ENCODE results near the gene HLA-DQA1.
A peak's percentile ranks its signal among the peaks of the same experiment; 100 is the strongest.
"Not testable (repeated sequence)": the region's sequence is repeated elsewhere in the genome, so short reads cannot be mapped to it uniquely, and the experiment has no call there.

The HLA-DQA1 gene

DNA sequence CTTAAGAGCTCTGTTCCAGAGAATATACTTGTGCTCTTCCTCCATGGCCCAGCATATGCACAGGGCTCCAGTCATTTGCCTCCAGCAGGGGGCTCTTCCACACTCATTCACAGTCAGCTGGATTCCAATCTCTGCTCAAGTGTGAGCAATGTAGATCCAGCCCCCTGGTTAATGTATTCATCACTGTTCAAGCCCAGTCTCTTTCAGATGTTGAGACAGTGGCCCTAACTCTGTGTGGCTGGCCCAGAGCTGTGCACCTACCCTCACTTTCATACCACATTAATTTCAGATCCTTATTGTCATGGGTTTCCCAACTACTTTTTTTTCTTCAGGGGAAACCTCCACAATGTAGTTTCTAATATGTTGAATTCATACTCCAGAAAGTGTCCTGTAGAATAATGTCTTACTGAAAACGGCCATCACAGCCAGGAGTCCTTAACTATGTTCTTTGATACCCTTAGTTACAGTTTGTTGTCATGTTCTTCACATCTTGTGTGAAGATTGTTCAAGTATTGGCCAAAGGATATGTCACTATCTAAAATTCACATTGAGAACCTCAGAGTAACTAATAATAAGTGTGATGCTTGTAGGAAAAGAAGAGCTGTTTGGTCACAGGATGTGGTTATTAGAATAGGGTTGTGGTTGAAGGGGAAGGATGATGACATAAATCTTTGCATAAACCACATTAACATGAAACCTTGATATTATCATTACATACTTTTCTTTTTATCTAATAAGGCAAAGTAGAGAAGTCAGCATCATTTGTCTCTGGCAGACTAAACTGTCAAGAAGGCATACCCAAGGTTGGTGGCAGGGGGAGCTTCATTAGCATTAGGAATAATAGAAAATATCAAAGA, 14.4 kb upstream of the HLA-DQA1 start:
- DNase-seq (ENCODE audit: low spot score) = peak; percentile 73

DNA sequence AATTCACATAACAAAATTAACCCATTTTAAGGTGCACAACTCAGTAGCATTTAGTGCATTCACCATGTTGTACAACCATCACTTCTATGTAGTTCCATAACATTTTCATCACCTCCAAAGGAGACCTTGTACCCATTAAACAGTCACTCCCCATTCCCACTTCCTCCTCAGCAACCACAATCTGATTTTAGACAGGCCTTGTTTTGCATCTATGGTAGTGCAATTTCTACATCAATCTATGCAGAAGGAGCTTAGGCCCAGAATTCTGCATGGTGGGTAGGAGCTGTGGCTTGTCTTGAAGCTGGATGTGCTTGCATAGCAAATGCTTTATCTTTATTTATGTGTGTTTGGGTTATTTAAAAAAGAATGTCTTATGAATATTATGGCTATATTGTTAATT, 13.5 kb upstream of the HLA-DQA1 start:
- peak; percentile 29 for DNase-seq (ENCODE audit: low spot score)

DNA sequence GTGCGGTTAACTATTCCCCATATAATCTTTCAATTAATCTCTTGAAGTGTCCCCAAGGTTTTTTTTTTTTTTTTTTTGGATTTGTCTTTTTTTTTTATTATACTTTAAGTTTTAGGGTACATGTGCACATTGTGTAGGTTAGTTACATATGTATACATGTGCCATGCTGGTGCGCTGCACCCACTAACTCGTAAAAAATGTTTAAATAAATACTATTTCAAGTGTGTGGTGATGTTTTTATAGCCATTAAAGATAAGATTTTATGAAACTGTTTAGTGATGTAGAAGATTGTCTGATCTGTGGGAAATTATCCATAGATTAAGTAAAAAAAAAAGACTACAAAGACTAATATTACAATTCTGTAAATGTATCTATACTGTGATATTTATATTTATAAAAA, 12.6 kb upstream of the HLA-DQA1 start:
- DNase-seq (ENCODE audit: low spot score) = no peak

DNA sequence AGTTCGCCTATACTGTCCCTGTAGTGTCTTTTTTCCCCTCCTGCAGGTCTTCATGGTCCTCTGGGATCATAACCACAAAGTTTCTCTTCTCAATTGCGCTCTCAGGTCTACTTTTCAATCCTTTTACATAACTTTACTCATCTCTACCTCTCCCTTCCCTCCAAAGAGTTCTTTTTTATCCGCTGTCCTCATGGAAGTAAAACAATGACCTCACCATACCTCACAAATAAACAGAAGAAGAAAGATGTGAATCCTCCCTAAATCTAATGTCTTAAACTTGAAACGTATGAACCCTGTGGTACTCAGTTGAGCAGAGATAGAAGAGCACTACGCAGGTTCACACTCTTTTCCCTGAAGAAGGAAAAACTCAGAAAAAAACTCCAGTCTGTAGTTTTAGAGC, 12.1 kb upstream of the HLA-DQA1 start:
- DNase-seq (ENCODE audit: low spot score) = no peak

DNA sequence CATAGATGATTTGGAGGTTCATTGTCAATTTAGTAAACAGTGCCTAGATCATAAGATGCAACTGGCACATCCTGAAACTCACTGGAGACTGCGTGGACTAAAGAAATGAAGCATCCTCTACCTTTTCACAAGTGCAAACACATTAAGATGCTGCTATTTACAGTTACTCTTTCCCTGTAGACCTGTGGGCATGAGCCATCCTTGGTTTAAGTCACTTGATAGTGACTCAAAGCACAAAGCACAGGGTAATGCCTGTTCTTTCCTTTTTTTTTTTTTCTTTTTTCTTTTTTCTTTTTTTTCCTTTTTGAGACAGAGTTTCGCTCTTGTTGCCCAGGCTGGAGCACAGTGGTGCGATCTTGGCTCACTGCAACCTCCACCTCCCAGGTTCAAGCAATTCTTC, 10.0 kb upstream of the HLA-DQA1 start:
- DNase-seq (ENCODE audit: low spot score) = no peak

DNA sequence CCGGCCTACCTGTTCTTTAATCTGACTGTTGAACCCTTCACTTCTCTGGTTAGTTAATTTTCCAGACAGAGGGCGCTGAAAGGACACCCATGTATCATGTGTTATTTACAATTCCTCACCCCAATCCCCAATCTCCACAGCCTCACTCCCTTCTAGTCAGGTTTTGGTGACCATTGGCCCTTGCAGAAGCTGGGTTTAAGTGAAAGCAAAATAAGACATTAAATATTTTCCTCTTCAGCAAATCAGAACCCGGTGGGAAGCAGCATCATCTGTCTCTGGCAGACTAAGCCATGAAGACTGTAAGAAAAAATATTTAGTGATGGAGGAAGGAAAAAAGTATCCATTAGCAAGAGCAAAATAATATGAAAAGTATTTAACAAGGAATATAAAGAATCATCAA, 9.4 kb upstream of the HLA-DQA1 start:
- DNase-seq (ENCODE audit: low spot score) = peak; percentile 20

- not testable (repeated sequence) for DNase-seq (ENCODE audit: low spot score)
Observed at GRCh38 chr6:32629793-32630192, 7.4 kb upstream of the HLA-DQA1 start.

DNA sequence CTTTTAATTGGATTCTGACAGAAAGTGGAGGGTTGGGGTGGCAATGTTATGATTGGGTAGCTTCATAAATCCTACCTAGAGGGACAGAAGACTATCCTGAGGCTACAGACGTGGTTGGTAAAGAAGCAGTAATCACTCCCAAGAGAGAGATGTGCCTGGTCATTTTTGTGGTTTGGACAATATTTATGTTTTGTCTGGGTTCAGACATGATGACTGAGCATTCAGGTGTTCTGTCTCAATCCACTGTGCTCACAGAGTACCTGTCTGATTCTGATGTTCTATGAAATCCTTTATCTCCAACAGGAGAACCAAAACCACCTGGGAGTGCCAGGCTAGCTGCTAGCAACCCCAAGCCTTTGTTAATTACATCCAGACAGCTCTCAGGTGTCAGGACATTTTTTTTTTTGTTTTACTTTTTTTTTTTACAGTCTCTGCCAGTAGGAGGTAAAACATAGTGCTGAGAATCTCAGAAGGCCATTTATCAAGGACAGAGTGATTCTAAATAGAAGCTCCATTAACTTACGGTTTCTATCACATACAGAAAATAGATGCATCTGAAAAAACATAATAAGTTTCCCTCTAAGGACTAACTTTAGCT, 1.6 kb upstream of the HLA-DQA1 start:
- DNase-seq (ENCODE audit: low spot score) = no peak

DNA sequence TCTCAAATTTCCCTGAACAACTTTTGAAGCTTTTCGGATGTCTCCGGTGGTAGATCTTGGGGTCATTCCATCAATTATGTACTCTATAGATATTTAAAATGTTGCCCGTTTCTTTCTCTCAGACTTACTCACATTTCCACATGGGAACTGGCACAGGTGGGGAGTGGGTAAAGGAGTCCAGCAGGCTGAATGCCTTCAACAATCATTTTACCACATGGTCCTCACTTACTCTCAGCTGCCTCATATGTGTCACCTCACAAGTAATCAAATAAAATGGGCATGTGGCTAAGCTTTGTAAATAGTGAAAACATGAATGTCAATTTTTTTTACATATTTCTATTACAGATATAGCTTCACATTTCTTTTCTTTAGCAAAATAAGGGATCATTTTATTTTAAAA, 677 bp downstream of the HLA-DQA1 start:
- DNase-seq (ENCODE audit: low spot score) = no peak

- DNase-seq (ENCODE audit: low spot score) = no peak
Observed at GRCh38 chr6:32638532-32639219, 1.5 kb downstream of the HLA-DQA1 start.

GRCh38 chr6:32639440-32640394, 2.5 kb downstream of the HLA-DQA1 start:
- DNase-seq (ENCODE audit: low spot score) = no peak

- DNase-seq (ENCODE audit: low spot score) = no peak
Observed at GRCh38 chr6:32641122-32641521, 3.9 kb downstream of the HLA-DQA1 start.

DNA sequence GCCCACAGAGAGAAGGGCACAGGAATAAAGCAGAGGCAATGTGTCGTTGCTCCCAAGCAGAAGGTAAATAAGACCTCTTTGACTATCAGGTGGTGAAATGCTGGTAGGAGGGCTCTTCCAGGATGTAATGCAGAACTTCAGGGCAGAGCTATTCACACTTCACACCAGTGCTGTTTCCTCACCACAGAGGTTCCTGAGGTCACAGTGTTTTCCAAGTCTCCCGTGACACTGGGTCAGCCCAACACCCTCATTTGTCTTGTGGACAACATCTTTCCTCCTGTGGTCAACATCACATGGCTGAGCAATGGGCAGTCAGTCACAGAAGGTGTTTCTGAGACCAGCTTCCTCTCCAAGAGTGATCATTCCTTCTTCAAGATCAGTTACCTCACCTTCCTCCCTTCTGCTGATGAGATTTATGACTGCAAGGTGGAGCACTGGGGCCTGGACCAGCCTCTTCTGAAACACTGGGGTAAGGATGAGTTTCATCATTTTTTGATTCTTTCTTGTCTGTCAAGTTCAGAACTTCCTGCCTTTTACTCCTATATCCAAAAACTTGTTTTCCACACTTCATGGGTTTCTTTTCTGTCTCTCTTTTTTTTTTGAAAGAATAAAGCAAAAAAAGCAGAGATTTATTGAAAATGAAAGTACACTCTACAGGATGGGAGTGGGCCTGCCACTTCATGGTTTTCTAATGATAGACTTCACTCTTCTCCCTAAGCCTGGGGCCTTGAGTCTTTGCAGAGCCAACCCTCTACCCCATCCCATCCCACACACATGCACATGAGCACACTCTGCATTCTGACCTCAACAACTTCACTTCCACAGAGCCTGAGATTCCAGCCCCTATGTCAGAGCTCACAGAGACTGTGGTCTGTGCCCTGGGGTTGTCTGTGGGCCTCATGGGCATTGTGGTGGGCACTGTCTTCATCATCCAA, 4.8 kb downstream of the HLA-DQA1 start:
- DNase-seq (ENCODE audit: low spot score) = not testable (repeated sequence)

DNA sequence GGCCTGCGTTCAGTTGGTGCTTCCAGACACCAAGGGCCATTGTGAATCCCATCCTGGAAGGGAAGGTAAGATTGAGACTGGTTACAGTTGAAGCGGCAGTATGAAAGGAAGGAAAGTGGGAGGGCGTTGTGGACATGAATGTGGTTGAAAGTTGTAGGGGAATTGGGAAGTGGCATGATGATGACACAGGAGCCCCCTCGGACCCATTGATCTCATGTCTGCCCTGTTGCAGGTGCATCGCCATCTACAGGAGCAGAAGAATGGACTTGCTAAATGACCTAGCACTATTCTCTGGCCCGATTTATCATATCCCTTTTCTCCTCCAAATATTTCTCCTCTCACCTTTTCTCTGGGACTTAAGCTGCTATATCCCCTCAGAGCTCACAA, 5.5 kb downstream of the HLA-DQA1 start:
- DNase-seq (ENCODE audit: low spot score) = no peak

DNA sequence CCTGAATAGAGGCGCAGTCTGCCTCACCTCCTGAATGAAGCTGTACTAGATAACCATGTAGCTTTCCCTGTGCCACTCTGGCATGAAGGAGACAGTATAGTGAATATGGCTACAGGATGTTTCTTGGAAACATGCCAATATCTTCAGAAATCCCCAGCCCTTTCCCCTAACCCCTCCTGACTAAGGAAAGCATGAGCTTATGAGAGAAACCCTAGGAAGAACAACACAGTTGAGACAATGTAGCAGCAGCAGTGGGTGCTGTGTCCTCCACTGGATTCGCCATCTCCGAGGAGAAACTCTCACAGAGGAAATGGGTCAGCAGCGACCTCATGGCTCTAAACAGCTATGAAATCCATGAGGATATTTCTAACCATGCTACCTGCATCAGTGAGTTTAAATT, 6.7 kb downstream of the HLA-DQA1 start:
- DNase-seq (ENCODE audit: low spot score) = no peak

DNA sequence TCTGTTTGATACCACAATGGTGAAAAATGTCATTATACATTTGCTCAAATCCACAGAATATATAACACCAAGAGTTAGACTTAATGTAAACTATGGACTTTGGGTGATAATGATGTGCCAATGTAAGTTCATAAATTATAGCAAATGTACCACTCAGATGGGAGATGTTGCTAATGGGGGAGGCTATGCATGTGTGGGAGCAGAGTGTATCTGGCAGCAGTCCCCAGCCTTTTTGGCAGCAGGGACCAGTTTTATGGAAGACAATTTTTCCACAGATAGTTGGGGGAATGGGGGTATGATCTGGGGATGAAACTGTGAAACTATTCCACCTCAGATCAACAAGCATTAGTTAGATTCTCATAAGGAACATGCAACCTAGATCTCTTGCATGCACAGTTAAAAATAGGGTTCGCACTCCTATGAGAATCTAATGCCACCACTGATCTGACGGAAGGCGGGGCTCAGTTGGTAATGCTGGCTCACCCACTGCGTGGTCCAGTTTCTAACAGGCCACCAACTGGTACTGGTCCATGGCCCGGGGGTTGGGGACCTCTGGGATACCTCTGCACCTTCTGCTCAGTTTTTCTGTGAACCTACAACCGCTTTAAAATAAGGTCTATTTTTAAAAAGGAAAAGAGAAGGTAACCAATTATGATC, 8.0 kb downstream of the HLA-DQA1 start:
- DNase-seq (ENCODE audit: low spot score) = no peak

GRCh38 chr6:32655203-32655710, 18.1 kb downstream of the HLA-DQA1 start:
- DNase-seq (ENCODE audit: low spot score) = no peak

DNA sequence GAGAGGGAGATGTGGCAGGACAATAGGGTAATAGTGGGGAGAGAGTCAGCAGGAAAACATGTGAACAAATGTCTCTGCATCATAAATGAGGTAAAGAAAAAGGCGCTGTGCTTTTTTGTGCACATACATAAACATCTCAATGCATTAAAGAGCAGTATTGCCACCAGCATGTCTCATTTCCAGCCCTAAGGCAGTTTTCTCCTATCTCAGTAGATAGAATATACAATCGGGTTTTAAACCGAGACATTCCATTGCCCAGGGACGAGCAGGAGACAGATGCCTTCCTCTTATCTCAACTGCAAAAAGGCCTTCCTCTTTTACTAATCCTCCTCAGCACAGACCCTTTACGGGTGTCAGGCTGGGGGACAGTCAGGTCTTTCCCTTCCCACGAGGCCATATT, 20.1 kb downstream of the HLA-DQA1 start:
- not testable (repeated sequence) for DNase-seq (ENCODE audit: low spot score)

- not testable (repeated sequence) for DNase-seq (ENCODE audit: low spot score)
Observed at GRCh38 chr6:32657819-32658218, 20.6 kb downstream of the HLA-DQA1 start.

GRCh38 chr6:32658268-32658897, 21.2 kb downstream of the HLA-DQA1 start:
- DNase-seq (ENCODE audit: low spot score) = no peak
